T-helper 2 cell treated with Interferon-gamma antibody and Interleukin-4, amounts not matched to agents 5 μg/mL and 100 μg/mL, for 36 hours (primary cell): Measurements from ENCODE around the gene GAD1.

ENCODE experiments used
- DNase-seq: peaks from one replicate; pipeline ENCODE4 v3.0.0; 2021; ENCODE audit warnings: low spot score
- H3K27ac Mint-ChIP-seq: one replicate; pipeline ENCODE4 v1.8.0; 2021; ENCODE audit warnings: mild to moderate bottlenecking, mixed read lengths
- H3K27me3 Mint-ChIP-seq: one replicate; pipeline ENCODE4 v1.8.0; 2021; ENCODE audit warnings: low read depth, mixed read lengths
- H3K36me3 Mint-ChIP-seq: one replicate; pipeline ENCODE4 v1.8.0; 2021; ENCODE audit warnings: low read depth, mixed read lengths
- H3K4me1 Mint-ChIP-seq: one replicate; pipeline ENCODE4 v1.8.0; 2021; ENCODE audit warnings: low read depth, mixed read lengths
- H3K4me3 Mint-ChIP-seq: one replicate; pipeline ENCODE4 v1.8.0; 2022; ENCODE audit warnings: mild to moderate bottlenecking, moderate library complexity, mixed read lengths
- H3K9me3 Mint-ChIP-seq: one replicate; pipeline ENCODE4 v1.8.0; 2021; ENCODE audit warnings: mixed read lengths

The GAD1 gene

GRCh38 chr2:170813611-170814532, 2.8 kb upstream of the GAD1 start:
- Mint-ChIP-seq H3K27ac (peak overlapping the region; percentile 43), H3K4me3 (peak overlapping the region; percentile 71), H3K9me3 (no peaks in the 10 kb centered on the region), H3K27me3 (peaks cover 53% of the 10 kb centered on the region), H3K36me3 (no peaks in the 10 kb centered on the region), H3K4me1 (peaks cover 27% of the 10 kb centered on the region)
- DNase-seq, result no peak

DNA sequence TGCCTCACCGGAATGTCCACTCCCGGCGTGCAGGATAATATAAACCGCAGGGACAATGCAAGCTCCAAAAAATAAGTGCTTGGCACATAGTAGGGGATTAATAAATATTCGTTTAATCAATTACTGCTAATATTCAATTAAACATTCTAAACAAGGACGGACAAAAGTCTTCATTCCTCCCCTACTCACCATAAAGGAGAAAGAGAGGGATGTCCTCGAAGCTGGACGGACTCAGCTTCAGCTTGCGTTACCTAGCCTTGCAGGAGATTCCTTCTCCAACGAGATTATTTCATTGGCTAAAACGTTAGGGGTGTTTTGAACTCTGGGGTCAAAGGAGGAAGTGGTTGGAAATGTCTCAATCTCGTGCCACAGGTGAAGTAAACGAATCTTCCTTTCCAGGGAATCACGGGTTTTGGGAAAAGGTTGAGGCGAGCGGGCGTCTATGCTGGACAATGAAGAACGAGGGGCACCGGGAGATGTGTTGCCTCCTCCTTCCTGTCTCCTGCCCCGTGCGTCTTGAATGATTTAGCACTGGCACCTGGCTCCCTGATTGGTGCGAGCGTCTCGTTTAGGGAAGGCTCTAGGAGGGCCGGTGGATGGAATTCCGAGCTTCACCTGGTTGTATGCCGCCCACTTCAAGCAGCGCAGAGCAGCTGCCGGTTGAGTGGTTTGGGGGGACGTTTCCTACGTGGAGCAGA, 2.0 kb upstream of the GAD1 start:
- H3K36me3 Mint-ChIP-seq, result no peaks in the 10 kb centered on the region
- H3K4me1 Mint-ChIP-seq, result peaks cover 31% of the 10 kb centered on the region

GRCh38 chr2:170815311-170815710, 1.4 kb upstream of the GAD1 start:
- peaks cover 57% of the 10 kb centered on the region for H3K27me3 Mint-ChIP-seq
- H3K27ac Mint-ChIP-seq, result peak overlapping the region; percentile 5
- DNase-seq, result no peak
- H3K9me3 Mint-ChIP-seq, result no peaks in the 10 kb centered on the region
- peaks cover 33% of the 10 kb centered on the region for H3K4me1 Mint-ChIP-seq
- H3K4me3 Mint-ChIP-seq, result peak overlapping the region; percentile 87
- H3K36me3 Mint-ChIP-seq, result no peaks in the 10 kb centered on the region

More for the DNA sequence above, 2.0 kb upstream of the GAD1 start:
- H3K9me3 Mint-ChIP-seq, result no peaks in the 10 kb centered on the region
- H3K27me3 Mint-ChIP-seq, result peaks cover 55% of the 10 kb centered on the region
- peak overlapping the region; percentile 71 for H3K4me3 Mint-ChIP-seq
- peak overlapping the region; percentile 43 for H3K27ac Mint-ChIP-seq
- DNase-seq, result no peak

GRCh38 chr2:170815746-170816503, 762 bp upstream of the GAD1 start:
- no peaks in the 10 kb centered on the region for H3K9me3 Mint-ChIP-seq
- H3K4me1 Mint-ChIP-seq, result peaks cover 39% of the 10 kb centered on the region
- peak overlapping the region; percentile 57 for H3K27ac Mint-ChIP-seq
- peaks cover 62% of the 10 kb centered on the region for H3K27me3 Mint-ChIP-seq
- peaks cover 4% of the 10 kb centered on the region for H3K36me3 Mint-ChIP-seq
- DNase-seq, result peak; percentile 69
- peak overlapping the region; percentile 87 for H3K4me3 Mint-ChIP-seq

- peaks cover 48% of the 10 kb centered on the region for H3K4me1 Mint-ChIP-seq
Observed at GRCh38 chr2:170817093-170818035, 677 bp downstream of the GAD1 start.

GRCh38 chr2:170818036-170818751, 1.5 kb downstream of the GAD1 start:
- Mint-ChIP-seq H3K4me1 (peaks cover 54% of the 10 kb centered on the region), H3K4me3 (peak overlapping the region; percentile 87), H3K9me3 (no peaks in the 10 kb centered on the region), H3K27me3 (peaks cover 73% of the 10 kb centered on the region), H3K27ac (peak overlapping the region; percentile 79), H3K36me3 (peaks cover 10% of the 10 kb centered on the region)
- DNase-seq, result peak; percentile 35

More at GRCh38 chr2:170817093-170818035, 677 bp downstream of the GAD1 start:
- H3K4me3 Mint-ChIP-seq, result peak overlapping the region; percentile 87
- H3K9me3 Mint-ChIP-seq, result no peaks in the 10 kb centered on the region
- H3K27me3 Mint-ChIP-seq, result peaks cover 74% of the 10 kb centered on the region
- DNase-seq, result peak; percentile 45
- H3K36me3 Mint-ChIP-seq, result peaks cover 6% of the 10 kb centered on the region
- peak overlapping the region; percentile 79 for H3K27ac Mint-ChIP-seq

DNA sequence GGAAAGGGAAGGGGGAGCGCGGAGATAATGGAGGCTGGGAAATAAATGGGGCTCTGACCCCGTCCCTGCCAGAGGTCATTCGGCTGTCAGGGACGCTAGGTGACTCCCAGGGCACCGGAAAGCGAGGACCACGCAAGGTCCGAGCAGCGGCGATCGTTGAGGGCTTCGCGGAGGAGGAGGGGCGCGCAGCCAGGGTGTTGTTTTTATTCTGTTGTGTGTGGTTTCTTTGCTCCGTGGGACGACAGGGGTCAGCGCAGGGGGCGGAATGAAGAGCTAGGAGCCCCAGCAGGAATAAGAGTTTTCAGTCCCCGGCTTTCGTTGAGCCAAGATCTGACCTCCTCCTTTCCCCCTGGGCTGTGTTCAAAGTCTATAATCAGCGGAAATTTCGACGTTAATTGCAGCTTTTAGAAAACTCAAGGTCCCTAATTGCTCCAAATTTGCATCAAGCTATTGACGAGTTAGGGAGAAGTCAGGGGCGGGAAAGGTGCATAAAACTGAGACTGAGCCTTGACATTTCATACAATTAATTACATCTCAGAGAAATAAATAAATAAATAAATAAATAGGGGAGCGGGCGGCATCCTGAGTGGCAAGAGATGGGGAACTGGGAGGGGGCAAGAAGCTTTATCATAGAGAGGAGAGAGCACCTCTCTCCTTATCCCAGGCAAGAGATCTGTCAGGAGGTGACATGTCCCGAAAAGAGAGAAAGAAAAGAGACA, 2.2 kb downstream of the GAD1 start:
- H3K4me1 Mint-ChIP-seq, result peaks cover 48% of the 10 kb centered on the region
- H3K27ac Mint-ChIP-seq, result peak overlapping the region; percentile 8
- no peak for DNase-seq
- H3K36me3 Mint-ChIP-seq, result peaks cover 10% of the 10 kb centered on the region
- H3K27me3 Mint-ChIP-seq, result peaks cover 68% of the 10 kb centered on the region
- H3K4me3 Mint-ChIP-seq, result peak overlapping the region; percentile 87
- no peaks in the 10 kb centered on the region for H3K9me3 Mint-ChIP-seq

DNA sequence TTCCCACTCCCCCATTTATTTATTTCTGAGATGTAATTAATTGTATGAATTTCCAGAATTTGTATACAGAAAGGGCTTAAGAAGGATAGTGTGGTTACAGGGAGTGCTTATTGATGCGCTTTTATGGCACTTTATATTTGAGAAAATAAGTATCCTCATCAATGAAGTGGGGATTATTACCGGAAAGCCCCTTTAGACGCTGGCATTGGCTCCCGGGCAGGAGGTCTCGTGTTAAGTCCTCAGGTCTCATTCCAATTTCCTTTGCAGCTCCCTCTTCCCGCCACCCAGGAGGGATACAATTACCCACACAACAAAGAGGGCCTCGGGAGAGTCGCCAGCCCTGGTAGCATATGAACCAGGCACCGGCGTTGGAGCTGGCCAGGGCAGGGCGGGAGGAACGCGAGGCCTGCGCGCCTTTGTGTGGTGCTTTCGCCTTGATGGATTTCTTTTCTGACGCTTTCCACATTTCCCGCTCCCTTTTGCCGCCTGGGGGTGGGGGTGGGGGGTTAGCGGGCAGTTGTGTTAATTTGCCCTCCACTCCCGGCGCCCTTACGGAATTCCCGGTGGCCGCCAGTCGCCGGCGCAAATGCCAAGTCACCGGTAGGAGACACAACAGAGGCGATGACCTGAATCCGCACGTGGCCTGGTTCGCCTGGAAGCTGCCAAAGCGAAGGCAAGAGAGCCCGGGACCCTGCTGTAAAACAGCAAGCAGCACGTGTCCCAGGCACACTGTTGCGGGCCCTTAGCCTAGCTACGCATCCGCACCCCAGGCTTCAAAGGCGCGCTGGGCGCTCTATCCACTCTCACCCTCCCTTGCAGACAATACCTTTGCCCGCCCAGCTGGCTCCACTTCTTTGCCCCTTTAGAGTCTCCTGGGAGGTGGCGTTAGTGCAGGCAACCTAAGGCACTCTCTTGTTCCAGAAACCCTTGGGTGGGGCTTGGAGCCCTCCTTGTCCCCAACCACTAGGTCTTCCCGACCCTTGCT, 3.3 kb downstream of the GAD1 start:
- peaks cover 68% of the 10 kb centered on the region for H3K27me3 Mint-ChIP-seq
- peak overlapping the region; percentile 74 for H3K4me3 Mint-ChIP-seq
- no peak for DNase-seq
- peaks cover 13% of the 10 kb centered on the region for H3K36me3 Mint-ChIP-seq
- no peak overlapping the region for H3K27ac Mint-ChIP-seq
- H3K4me1 Mint-ChIP-seq, result peaks cover 38% of the 10 kb centered on the region
- no peaks in the 10 kb centered on the region for H3K9me3 Mint-ChIP-seq

DNA sequence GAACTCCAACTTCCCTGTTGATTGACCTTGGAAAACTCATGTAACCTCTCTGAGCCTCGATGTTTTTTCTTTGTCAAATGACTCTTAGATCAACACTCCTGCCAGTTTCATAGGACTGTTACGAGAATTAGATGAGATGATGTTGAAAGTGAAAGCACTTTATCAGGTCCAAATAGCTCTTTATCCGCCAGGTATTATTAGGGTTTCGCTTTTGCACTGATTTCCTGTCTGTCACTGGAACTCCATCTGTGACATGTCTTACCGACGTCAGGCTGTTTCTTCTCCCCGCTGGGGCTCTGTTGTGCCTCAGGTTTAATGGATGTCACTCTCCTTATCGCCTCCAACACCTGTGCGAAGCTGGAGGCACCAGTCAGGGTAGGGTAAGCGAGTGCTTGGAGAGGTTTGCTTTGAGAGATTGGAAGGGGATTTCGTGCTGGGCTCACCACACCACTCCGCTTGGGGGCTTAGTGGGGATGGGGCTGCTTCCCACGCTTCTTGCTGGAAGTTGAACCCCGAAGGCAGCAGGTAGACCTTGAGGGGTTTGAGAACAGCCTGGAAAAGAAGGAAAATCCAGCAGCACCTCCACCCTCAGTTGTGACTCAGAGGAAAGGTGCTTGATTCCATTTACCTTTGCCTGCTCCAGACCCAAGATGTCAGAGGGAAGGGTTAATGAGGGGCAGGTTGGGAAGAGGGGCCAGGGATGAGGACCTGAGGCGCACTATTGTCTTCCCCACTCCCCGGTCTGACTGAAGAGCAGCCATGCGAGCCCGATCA, 4.3 kb downstream of the GAD1 start:
- no peak for DNase-seq
- peak overlapping the region; percentile 74 for H3K27ac Mint-ChIP-seq
- H3K36me3 Mint-ChIP-seq, result peaks cover 17% of the 10 kb centered on the region
- H3K4me3 Mint-ChIP-seq, result peak overlapping the region; percentile 74
- H3K27me3 Mint-ChIP-seq, result peaks cover 67% of the 10 kb centered on the region
- peaks cover 35% of the 10 kb centered on the region for H3K4me1 Mint-ChIP-seq
- no peaks in the 10 kb centered on the region for H3K9me3 Mint-ChIP-seq

DNA sequence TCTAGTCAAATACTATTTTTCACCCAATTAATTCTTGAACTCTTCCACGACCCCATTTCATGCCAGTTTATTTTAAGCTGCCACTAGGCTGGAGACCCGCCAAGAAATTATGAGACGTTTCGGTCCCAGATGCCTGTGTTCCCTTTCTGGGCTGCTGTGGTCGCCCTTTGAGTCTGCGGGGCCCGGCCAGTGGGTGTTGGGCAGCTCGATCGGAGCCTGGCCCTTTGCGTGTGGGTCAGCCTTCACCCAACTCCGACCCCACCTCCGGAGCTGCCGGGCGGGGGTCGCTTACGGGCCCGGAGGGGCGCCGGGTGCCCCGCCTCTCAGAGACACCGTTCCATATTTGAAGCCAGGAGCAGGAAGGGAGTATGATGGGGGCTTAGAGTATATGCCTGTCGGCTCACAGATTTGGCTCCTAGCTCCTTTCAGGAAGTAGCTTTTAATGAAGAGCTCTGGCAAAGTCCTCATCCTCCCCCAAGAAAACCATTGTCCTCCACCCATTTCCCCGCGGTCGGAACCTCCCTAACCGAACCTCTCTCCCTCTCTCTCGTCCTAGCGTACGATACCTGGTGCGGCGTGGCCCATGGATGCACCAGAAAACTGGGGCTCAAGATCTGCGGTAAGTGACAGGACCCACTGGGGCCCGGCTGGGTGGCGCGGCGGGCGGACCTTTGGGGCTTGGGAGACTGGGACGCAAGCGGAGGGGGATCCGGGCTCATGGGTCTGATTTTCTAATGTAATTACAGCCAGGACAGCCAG, 5.0 kb downstream of the GAD1 start:
- H3K4me3 Mint-ChIP-seq, result peak overlapping the region; percentile 74
- H3K4me1 Mint-ChIP-seq, result peaks cover 36% of the 10 kb centered on the region
- H3K27ac Mint-ChIP-seq, result peak overlapping the region; percentile 22
- no peak for DNase-seq
- H3K9me3 Mint-ChIP-seq, result no peaks in the 10 kb centered on the region
- peaks cover 70% of the 10 kb centered on the region for H3K27me3 Mint-ChIP-seq
- H3K36me3 Mint-ChIP-seq, result peaks cover 17% of the 10 kb centered on the region
